KMS-11 (cell line): Measurements from ENCODE around the gene FAAP20.

Experiments used
- H2AFZ ChIP-seq: fragments of 200-600 bp; sonication (generic); 2 replicates; pipeline ENCODE4 v1.6.1; 2016; ENCODE audit warnings: antibody characterized with exemption, mixed run types, low read depth
- H3K27ac ChIP-seq: fragments of 200-600 bp; sonication (generic); 2 replicates; pipeline ENCODE4 v1.6.1; 2016; ENCODE audit warnings: mild to moderate bottlenecking, mixed run types
- H3K27me3 ChIP-seq: fragments of 200-600 bp; sonication (generic); 2 replicates; pipeline ENCODE4 v1.6.1; 2017; ENCODE audit warnings: mild to moderate bottlenecking, low read depth, mixed run types, moderate library complexity; ENCODE audit not compliant: insufficient read depth
- H3K36me3 ChIP-seq: fragments of 200-600 bp; sonication (generic); 2 replicates; pipeline ENCODE4 v1.6.1; 2017; ENCODE audit warnings: mild to moderate bottlenecking, mixed run types; ENCODE audit not compliant: insufficient read depth
- H3K4me1 ChIP-seq: fragments of 200-600 bp; sonication (generic); 2 replicates; pipeline ENCODE4 v1.6.1; 2016; ENCODE audit warnings: mild to moderate bottlenecking, low read depth, mixed run types; ENCODE audit not compliant: poor library complexity, severe bottlenecking
- H3K4me2 ChIP-seq: fragments of 200-600 bp; sonication (generic); 2 replicates; pipeline ENCODE4 v1.7.0; 2016; ENCODE audit warnings: mild to moderate bottlenecking, mixed run types
- H3K4me3 ChIP-seq: fragments of 200-600 bp; sonication (generic); IDR thresholded peaks from 2 replicates; pipeline ENCODE4 v1.6.1; 2017; ENCODE audit warnings: low read depth, low read length, mixed read lengths; ENCODE audit not compliant: insufficient read depth
- H3K79me2 ChIP-seq: fragments of 200-600 bp; sonication (generic); 2 replicates; pipeline ENCODE4 v1.6.1; 2016; ENCODE audit warnings: low read depth, mixed run types; ENCODE audit not compliant: insufficient read depth
- H3K9ac ChIP-seq: fragments of 200-600 bp; sonication (generic); 2 replicates; pipeline ENCODE4 v1.6.1; 2016; ENCODE audit warnings: mild to moderate bottlenecking, mixed run types
- H4K20me1 ChIP-seq: fragments of 200-600 bp; sonication (generic); 2 replicates; pipeline ENCODE4 v1.6.1; 2016; ENCODE audit warnings: mild to moderate bottlenecking, mixed run types; ENCODE audit not compliant: insufficient read depth
- TF ChIP-seq, protein P1 (sequence below): fragments of 200-600 bp; sonication (generic); conservative IDR thresholded peaks from 2 replicates; pipeline ENCODE4 v1.6.1; 2017; ENCODE audit warnings: low read depth, mild to moderate bottlenecking, antibody characterized with exemption, low read length, moderate library complexity, mixed read lengths

Gene FAAP20

DNA sequence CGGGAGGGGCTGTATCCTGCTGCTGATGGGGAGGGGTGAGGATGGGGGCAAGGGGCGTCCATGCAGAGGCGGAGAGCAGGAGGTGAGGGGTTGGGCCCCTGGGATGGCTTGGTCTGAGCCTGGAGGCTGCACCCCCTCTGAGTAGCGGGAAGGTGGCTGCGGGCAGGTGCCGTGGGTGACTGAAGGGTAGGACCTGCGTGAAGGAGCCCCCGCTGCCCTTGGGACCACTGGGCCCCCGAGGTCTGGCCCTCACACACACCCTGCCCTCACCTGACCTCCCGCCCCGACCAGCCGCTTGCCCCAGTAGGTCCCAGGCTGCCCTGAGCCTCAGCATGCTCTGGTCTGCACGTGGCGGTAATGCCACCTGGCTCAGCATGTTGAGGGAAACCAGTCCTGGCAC lies 20.8 kb upstream of the FAAP20 start:
- Histone ChIP-seq H3K79me2 (no peaks in the 10 kb centered on the region), H3K4me2 (no peak overlapping the region), H3K4me1 (no peaks in the 10 kb centered on the region), H3K27ac (no peak overlapping the region), H3K4me3 (no peak overlapping the region), H2AFZ (no peak overlapping the region), H3K36me3 (no peaks in the 10 kb centered on the region), H3K27me3 (peaks cover 56% of the 10 kb centered on the region), H3K9ac (no peak overlapping the region), H4K20me1 (no peaks in the 10 kb centered on the region)
- TF ChIP-seq, protein P1, sequence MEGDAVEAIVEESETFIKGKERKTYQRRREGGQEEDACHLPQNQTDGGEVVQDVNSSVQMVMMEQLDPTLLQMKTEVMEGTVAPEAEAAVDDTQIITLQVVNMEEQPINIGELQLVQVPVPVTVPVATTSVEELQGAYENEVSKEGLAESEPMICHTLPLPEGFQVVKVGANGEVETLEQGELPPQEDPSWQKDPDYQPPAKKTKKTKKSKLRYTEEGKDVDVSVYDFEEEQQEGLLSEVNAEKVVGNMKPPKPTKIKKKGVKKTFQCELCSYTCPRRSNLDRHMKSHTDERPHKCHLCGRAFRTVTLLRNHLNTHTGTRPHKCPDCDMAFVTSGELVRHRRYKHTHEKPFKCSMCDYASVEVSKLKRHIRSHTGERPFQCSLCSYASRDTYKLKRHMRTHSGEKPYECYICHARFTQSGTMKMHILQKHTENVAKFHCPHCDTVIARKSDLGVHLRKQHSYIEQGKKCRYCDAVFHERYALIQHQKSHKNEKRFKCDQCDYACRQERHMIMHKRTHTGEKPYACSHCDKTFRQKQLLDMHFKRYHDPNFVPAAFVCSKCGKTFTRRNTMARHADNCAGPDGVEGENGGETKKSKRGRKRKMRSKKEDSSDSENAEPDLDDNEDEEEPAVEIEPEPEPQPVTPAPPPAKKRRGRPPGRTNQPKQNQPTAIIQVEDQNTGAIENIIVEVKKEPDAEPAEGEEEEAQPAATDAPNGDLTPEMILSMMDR = no peak

DNA sequence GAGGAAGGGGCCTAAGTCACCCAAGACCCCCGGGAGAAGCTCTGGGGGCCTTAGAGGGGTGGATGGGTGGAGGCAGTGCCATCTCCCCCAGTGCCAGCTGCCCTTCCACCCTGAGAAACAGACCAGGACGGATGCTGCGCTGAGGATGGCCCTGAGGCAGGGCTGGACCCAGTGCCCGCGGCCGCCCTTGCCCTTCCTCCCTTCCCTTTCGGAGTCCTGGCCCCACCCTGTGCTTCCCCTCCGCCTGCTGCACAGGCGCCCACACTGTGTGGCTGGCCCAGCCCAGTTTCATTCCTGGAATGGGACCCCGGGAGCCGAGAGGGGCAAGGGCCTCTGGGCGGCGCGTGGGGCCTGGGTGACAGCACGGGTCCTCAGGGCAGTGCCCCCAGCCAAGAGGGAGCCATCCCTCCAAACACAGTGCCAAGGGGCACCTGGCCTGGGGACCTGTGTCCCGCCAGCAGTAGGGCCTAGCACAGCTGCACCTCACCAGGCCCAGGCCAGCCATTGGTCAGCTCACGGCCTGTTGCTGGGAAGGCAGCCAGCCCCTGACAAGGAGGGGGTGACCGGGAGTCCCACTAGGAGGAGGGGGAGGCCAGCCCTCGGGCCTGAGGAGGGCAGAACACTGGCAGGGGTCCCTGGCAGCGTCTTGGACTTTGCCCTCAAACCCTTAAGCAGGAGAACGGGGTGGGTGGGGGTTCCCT lies 20.1 kb upstream of the FAAP20 start:
- H3K27me3 ChIP-seq = peaks cover 56% of the 10 kb centered on the region
- no peak overlapping the region for H3K4me3 ChIP-seq
- no peak overlapping the region for H3K27ac ChIP-seq
- no peaks in the 10 kb centered on the region for H3K79me2 ChIP-seq
- no peak overlapping the region for H2AFZ ChIP-seq
- no peak overlapping the region for H3K9ac ChIP-seq
- H4K20me1 ChIP-seq = no peaks in the 10 kb centered on the region
- no peak overlapping the region for H3K4me2 ChIP-seq
- TF ChIP-seq, protein P1 = no peak
- H3K4me1 ChIP-seq = no peaks in the 10 kb centered on the region
- no peaks in the 10 kb centered on the region for H3K36me3 ChIP-seq

DNA sequence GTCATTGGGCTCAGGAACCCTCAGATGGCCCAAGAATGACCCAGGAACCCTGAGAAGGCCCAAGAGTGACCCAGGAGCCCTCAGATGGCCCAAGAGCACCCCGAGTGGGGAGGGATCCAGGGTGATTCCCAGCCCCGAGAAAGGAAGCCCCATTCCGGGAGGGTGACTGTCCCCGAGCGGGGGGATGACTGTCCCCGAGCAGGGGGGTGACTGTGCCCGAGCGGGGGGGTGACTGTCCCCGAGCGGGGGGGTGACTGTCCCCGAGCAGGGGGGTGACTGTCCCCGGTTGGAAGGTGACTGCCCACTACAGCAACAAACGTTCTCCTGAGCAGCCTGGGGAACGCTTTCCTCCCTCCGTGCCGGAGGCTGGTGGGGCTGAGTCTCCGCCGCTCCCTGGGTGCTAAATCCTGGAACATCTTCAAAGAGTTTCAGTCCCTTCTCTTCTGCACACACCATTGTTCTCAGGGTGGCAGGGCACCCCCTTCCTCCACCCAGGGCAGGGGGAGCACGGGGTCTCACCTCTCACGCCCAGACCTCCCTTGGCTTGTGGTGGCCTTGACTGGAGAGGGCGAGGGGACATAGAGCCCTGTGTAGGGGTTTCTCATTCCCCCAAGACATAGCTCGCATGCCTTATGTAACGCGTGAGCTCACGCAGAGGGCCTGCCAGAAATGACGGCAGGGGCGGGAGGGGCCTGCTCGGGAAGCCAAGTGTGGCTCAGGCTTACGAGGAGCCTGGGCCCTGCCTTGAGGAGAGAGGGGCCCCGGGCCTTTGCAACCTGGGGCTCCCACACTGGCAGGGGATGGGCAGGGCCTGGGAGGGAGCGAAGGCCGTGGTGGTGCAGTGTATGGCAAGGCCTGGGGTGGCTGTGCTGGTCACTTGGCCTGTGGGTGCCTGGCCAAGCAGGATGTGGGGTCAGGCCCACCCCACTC lies 19.3 kb upstream of the FAAP20 start:
- H3K4me1 ChIP-seq = no peaks in the 10 kb centered on the region
- TF ChIP-seq, protein P1 = no peak
- H3K36me3 ChIP-seq = no peaks in the 10 kb centered on the region
- no peak overlapping the region for H2AFZ ChIP-seq
- H3K4me3 ChIP-seq = no peak overlapping the region
- H3K27ac ChIP-seq = no peak overlapping the region
- no peaks in the 10 kb centered on the region for H3K79me2 ChIP-seq
- H3K4me2 ChIP-seq = no peak overlapping the region
- peaks cover 56% of the 10 kb centered on the region for H3K27me3 ChIP-seq
- H4K20me1 ChIP-seq = no peaks in the 10 kb centered on the region
- no peak overlapping the region for H3K9ac ChIP-seq

DNA sequence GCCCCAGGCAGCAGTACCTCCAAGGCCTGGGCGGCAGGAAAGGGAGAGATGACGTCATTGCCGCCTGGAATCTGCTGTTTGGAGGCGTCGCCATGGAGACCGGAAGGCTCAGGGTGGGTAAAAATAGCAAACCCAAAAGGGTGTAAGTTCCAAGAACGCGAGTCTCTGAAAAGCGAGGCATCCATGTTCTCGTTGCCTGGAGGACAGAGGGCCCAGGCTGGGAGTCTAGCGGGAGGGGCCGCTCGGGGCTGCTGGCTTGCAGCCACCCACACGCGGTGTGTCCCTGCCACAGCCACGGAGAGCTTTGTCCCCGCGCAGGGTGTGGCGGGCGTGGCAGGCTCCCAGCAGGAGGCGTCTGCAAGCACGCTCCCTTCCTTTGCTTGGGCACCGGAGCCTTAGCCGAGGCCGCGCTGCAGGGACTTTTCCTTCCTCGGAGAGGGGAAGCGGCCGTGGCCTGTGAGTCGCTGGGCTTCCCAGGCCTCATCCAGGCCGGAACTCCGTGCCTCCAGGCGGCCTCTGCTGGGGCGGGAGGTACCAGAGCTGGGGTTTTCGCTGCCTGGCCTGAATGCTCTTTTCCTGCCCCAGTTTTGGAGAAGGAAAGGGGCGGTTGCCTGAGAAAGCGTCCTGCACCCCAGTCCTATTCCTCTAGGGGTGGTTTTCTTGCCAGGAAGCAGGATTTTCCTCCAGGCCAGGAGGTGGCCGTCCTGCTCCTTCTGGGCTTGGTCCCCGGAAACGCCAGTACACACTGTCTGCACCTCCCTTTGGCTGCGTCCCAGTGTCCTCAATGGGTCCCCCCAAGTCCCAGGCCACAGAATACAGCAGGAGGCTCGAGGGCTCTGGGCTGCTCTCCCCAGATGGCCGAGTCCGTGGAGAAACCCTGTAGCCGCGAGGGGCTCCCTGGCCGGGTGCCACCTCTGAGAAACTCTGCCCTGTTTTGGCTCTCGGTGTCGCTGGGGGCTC lies 18.2 kb upstream of the FAAP20 start:
- TF ChIP-seq, protein P1 = no peak
- Histone ChIP-seq H3K4me1 (no peaks in the 10 kb centered on the region), H3K79me2 (no peaks in the 10 kb centered on the region), H3K4me2 (no peak overlapping the region), H3K36me3 (no peaks in the 10 kb centered on the region), H2AFZ (no peak overlapping the region), H3K4me3 (no peak overlapping the region), H4K20me1 (no peaks in the 10 kb centered on the region), H3K27ac (no peak overlapping the region), H3K9ac (no peak overlapping the region), H3K27me3 (peaks cover 55% of the 10 kb centered on the region)
